IMR-90 (cell line): Measurements from ENCODE around the gene ACTN1.

Source experiments
- BHLHE40 ChIP-seq: fragments of 150-350 bp; IDR thresholded peaks from 2 replicates; pipeline ENCODE4 v1.6.1; 2016; ENCODE audit warnings: mild to moderate bottlenecking, low read depth, low read length
- CEBPB ChIP-seq: IDR thresholded peaks from 2 replicates; pipeline ENCODE4 v1.6.1; 2012; ENCODE audit warnings: low read depth, low read length, improper control_type of control experiment
- FOS ChIP-seq: fragments of 150-350 bp; IDR thresholded peaks from 2 replicates; pipeline ENCODE4 v1.6.1; 2016; ENCODE audit warnings: low read depth, low read length
- MXI1 ChIP-seq: IDR thresholded peaks from 2 replicates; pipeline ENCODE4 v1.6.1; 2012; ENCODE audit warnings: low read depth, mild to moderate bottlenecking, low read length, moderate library complexity, borderline replicate concordance
- NFE2L2 ChIP-seq: fragments of 150-350 bp; IDR thresholded peaks from 2 replicates; pipeline ENCODE4 v1.6.1; 2016; ENCODE audit warnings: low read depth, mild to moderate bottlenecking, low read length
- POLR2A ChIP-seq: IDR thresholded peaks from 2 replicates; pipeline ENCODE4 v1.6.1; 2012; ENCODE audit warnings: mild to moderate bottlenecking, low read depth, low read length
- RAD21 ChIP-seq: IDR thresholded peaks from 2 replicates; pipeline ENCODE4 v1.6.1; 2012; ENCODE audit warnings: low read length, improper control_type of control experiment
- RCOR1 ChIP-seq: IDR thresholded peaks from 2 replicates; pipeline ENCODE4 v1.6.1; 2012; ENCODE audit warnings: mild to moderate bottlenecking, low read length, improper control_type of control experiment; ENCODE audit not compliant: insufficient replicate concordance
- RFX5 ChIP-seq: IDR thresholded peaks from 2 replicates; pipeline ENCODE4 v1.8.0; 2012; ENCODE audit warnings: low read depth, mild to moderate bottlenecking, low read length, moderate library complexity
- SMC3 ChIP-seq: fragments of 150-350 bp; IDR thresholded peaks from 2 replicates; pipeline ENCODE4 v1.6.1; 2016; ENCODE audit warnings: low read depth, mild to moderate bottlenecking, antibody characterized with exemption, low read length, moderate library complexity
- TF ChIP-seq, protein P1 (sequence below): conservative IDR thresholded peaks from 2 replicates; pipeline ENCODE4 v1.5.1; 2012; ENCODE audit warnings: mild to moderate bottlenecking, low read depth, low read length, improper control_type of control experiment
- TF ChIP-seq, protein P2 (sequence below): fragments of 150-350 bp; IDR thresholded peaks from 2 replicates; pipeline ENCODE4 v1.6.1; 2017; ENCODE audit warnings: mild to moderate bottlenecking, antibody characterized with exemption, low read length, low read depth

GRCh38 chr14:68881396-68881795, 97.7 kb downstream of the ACTN1 start:
- TF ChIP-seq POLR2A (no peak), MXI1 (no peak), RAD21 (no peak), SMC3 (no peak), FOS (no peak), RFX5 (no peak), NFE2L2 (no peak), BHLHE40 (no peak), RCOR1 (no peak), CEBPB (no peak)
- TF ChIP-seq, protein P1, sequence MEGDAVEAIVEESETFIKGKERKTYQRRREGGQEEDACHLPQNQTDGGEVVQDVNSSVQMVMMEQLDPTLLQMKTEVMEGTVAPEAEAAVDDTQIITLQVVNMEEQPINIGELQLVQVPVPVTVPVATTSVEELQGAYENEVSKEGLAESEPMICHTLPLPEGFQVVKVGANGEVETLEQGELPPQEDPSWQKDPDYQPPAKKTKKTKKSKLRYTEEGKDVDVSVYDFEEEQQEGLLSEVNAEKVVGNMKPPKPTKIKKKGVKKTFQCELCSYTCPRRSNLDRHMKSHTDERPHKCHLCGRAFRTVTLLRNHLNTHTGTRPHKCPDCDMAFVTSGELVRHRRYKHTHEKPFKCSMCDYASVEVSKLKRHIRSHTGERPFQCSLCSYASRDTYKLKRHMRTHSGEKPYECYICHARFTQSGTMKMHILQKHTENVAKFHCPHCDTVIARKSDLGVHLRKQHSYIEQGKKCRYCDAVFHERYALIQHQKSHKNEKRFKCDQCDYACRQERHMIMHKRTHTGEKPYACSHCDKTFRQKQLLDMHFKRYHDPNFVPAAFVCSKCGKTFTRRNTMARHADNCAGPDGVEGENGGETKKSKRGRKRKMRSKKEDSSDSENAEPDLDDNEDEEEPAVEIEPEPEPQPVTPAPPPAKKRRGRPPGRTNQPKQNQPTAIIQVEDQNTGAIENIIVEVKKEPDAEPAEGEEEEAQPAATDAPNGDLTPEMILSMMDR: no peak
- TF ChIP-seq, protein P2, sequence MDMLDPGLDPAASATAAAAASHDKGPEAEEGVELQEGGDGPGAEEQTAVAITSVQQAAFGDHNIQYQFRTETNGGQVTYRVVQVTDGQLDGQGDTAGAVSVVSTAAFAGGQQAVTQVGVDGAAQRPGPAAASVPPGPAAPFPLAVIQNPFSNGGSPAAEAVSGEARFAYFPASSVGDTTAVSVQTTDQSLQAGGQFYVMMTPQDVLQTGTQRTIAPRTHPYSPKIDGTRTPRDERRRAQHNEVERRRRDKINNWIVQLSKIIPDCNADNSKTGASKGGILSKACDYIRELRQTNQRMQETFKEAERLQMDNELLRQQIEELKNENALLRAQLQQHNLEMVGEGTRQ: no peak
